ENCODE measurements around the gene TMEFF2. TPM values are rescaled to one million over a fixed set of nuclear protein-coding genes. Genes with fewer than 3 reads are reported as not detected.
"Not testable (repeated sequence)": the region's sequence is repeated elsewhere in the genome, so short reads cannot be mapped to it uniquely, and the experiment has no call there.

Gene TMEFF2
- total and polyA plus RNA-seq, 2 experiments from 2014 or later, result 0.13 TPM; not detected in 1

GRCh38 chr2:191926671-191927070 lies 268.1 kb downstream of the TMEFF2 start:
- Histone ChIP-seq H3K4me1 (ENCODE audit: insufficient read depth) (peaks cover 14% of the 10 kb centered on the region), H3K79me2 (ENCODE audit: insufficient read depth) (no peaks in the 10 kb centered on the region), H3K9ac (no peak overlapping the region), H4K20me1 (ENCODE audit: insufficient read depth) (no peaks in the 10 kb centered on the region), H3F3A (ENCODE audit: insufficient read depth) (peaks cover 16% of the 10 kb centered on the region; the same call in 1 of the 2 replicates), H3K4me2 (ENCODE audit: unreplicated experiment) (no peak overlapping the region), H3K36me3 (ENCODE audit: low read depth) (no peaks in the 10 kb centered on the region), H3K27me3 (replicated peaks; ENCODE audit: insufficient read depth) (no peaks in the 10 kb centered on the region), H3K9me3 (ENCODE audit: low read depth) (no peaks in the 10 kb centered on the region), H3K27ac (no peak overlapping the region), H3K4me3 (no peak overlapping the region), H3K9me2 (ENCODE audit: insufficient read depth) (no peaks in the 10 kb centered on the region), H2AFZ (no peak overlapping the region)
- 89 to 95% methylated on average over 1 of the region's 1 CpG for WGBS, 2 experiments (ENCODE audit: low coverage in 1 of 2, low lambda C conversion rate in 2 of 2, missing lambda C conversion rate in 2 of 2)
- DNase-seq, result no peak
- TF ChIP-seq EZH2 (IDR thresholded peaks at IDR 0.05; ENCODE audit: insufficient read depth, poor library complexity, severe bottlenecking), result no peak
- TF ChIP-seq EZH2phosphoT487 (IDR thresholded peaks at IDR 0.05; ENCODE audit: insufficient read depth, low read depth), result no peak
- in situ Hi-C loops (cut with MboI), result no loop called here

- peaks cover 14% of the 10 kb centered on the region for H3K4me1 ChIP-seq (ENCODE audit: insufficient read depth)
- H2AFZ ChIP-seq, result no peak overlapping the region
- H3K27ac ChIP-seq, result no peak overlapping the region
- H3K9me2 ChIP-seq (ENCODE audit: insufficient read depth), result no peaks in the 10 kb centered on the region
- no peak overlapping the region for H3K9ac ChIP-seq
- no peak for TF ChIP-seq EZH2 (IDR thresholded peaks at IDR 0.05; ENCODE audit: insufficient read depth, poor library complexity, severe bottlenecking)
- no peak for TF ChIP-seq EZH2phosphoT487 (IDR thresholded peaks at IDR 0.05; ENCODE audit: insufficient read depth, low read depth)
- no peaks in the 10 kb centered on the region for H3K9me3 ChIP-seq (ENCODE audit: low read depth)
- H3K4me2 ChIP-seq (ENCODE audit: unreplicated experiment), result no peak overlapping the region
- peaks cover 16% of the 10 kb centered on the region; the same call in 1 of the 2 replicates for H3F3A ChIP-seq (ENCODE audit: insufficient read depth)
- no peaks in the 10 kb centered on the region for H3K79me2 ChIP-seq (ENCODE audit: insufficient read depth)
- no peak for DNase-seq
- H3K4me3 ChIP-seq, result no peak overlapping the region
- in situ Hi-C loops (cut with MboI), result no loop called here
- no peaks in the 10 kb centered on the region for H3K36me3 ChIP-seq (ENCODE audit: low read depth)
- no peaks in the 10 kb centered on the region for H4K20me1 ChIP-seq (ENCODE audit: insufficient read depth)
- H3K27me3 ChIP-seq (replicated peaks; ENCODE audit: insufficient read depth), result no peaks in the 10 kb centered on the region
Observed at GRCh38 chr2:191923652-191923997, 271.1 kb downstream of the TMEFF2 start.

DNA sequence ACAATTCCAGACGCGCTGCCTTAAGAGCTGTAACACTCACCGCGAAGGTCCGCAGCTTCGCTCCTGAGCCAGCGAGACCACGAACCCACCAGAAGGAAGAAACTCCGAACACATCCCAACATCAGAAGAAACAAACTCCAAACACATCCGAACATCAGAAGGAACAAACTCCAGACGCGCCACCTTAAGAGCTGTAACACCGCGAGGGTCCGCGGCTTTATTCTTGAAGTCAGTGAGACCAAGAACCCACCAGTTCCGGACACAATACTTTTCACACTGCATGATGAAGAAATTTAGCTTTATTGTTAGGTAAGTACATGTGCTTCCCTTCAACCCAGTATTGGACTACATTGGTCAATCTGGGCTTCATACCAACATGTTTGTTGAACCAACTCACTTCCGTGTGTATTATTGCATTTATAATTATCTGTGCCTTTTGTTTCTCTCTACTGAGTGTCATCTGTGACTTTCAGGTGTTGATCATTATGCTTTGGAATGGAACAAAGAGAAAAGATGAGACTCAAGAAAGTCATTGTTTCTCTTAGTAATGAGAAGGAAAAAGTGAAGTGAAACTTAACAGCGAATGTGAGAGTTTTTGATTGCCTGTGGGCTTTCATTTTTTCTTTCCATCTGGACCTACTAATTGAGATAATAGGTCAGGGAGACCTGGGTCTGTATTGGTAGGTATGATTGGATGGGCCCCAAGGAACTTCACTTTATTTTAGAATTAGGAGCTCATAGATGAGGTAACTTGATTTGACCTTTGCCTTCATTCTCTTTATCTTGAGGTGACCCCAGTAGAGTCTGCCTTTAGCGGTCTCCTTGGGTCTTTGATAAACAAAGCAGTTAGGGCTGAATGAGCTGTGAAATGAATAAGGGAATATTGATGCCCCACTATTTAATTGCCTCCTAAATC lies 271.7 kb downstream of the TMEFF2 start:
- Histone ChIP-seq H3K27me3 (replicated peaks; ENCODE audit: insufficient read depth) (no peaks in the 10 kb centered on the region), H3K9me3 (ENCODE audit: low read depth) (no peaks in the 10 kb centered on the region), H3K4me2 (ENCODE audit: unreplicated experiment) (no peak overlapping the region), H4K20me1 (ENCODE audit: insufficient read depth) (no peaks in the 10 kb centered on the region), H3K36me3 (ENCODE audit: low read depth) (no peaks in the 10 kb centered on the region), H3F3A (ENCODE audit: insufficient read depth) (peaks cover 16% of the 10 kb centered on the region; the same call in 1 of the 2 replicates), H3K79me2 (ENCODE audit: insufficient read depth) (no peaks in the 10 kb centered on the region), H3K9ac (no peak overlapping the region), H3K4me3 (no peak overlapping the region), H3K27ac (no peak overlapping the region), H3K9me2 (ENCODE audit: insufficient read depth) (no peaks in the 10 kb centered on the region), H3K4me1 (ENCODE audit: insufficient read depth) (peaks cover 12% of the 10 kb centered on the region), H2AFZ (no peak overlapping the region)
- 97% methylated on average over 20 of the region's 20 CpGs for WGBS, 2 experiments (ENCODE audit: low coverage in 1 of 2, low lambda C conversion rate in 2 of 2, missing lambda C conversion rate in 2 of 2)
- DNase-seq, result no peak
- in situ Hi-C loops (cut with MboI), result no loop called here
- no peak for TF ChIP-seq EZH2 (IDR thresholded peaks at IDR 0.05; ENCODE audit: insufficient read depth, poor library complexity, severe bottlenecking)
- TF ChIP-seq EZH2phosphoT487 (IDR thresholded peaks at IDR 0.05; ENCODE audit: insufficient read depth, low read depth), result no peak

DNA sequence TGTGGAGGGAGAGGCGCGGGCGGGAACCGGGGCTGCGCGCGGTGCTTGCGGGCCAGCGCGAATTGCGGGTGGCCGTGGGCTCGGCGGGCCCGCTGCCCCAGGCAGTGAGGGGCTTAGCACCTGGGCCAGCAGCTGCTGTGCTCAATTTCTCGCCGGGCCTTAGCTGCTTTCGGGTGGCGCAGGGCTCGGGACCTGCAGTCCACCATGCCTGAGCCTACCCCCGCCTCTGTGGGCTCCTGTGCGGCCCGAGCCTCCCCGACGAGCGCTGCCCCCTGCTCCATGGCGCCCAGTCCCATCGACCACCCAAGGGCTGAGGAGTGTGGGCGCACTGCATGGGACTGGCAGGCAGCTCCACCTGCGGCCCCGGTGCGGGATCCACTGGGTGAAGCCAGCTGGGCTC lies 273.1 kb downstream of the TMEFF2 start:
- H3K79me2 ChIP-seq (ENCODE audit: insufficient read depth); H3K9me2 ChIP-seq (ENCODE audit: insufficient read depth); in situ Hi-C loops (cut with MboI); H3K36me3 ChIP-seq (ENCODE audit: low read depth); DNase-seq; H3K4me3 ChIP-seq; H3K4me2 ChIP-seq (ENCODE audit: unreplicated experiment); H2AFZ ChIP-seq; H3K9ac ChIP-seq; H3K27ac ChIP-seq; H4K20me1 ChIP-seq (ENCODE audit: insufficient read depth); H3K9me3 ChIP-seq (ENCODE audit: low read depth); H3K27me3 ChIP-seq (replicated peaks; ENCODE audit: insufficient read depth); H3K4me1 ChIP-seq (ENCODE audit: insufficient read depth): not testable (repeated sequence)
- peaks cover 12% of the 10 kb centered on the region; the same call in 1 of the 2 replicates for H3F3A ChIP-seq (ENCODE audit: insufficient read depth)
- 94 to 97% methylated on average over 23 to 29 of the region's 32 CpGs for WGBS, 2 experiments (ENCODE audit: low coverage in 1 of 2, low lambda C conversion rate in 2 of 2, missing lambda C conversion rate in 2 of 2)

All from GM23248 (cell line).